Astrocyte of the spinal cord (primary cell): ENCODE data around the gene RNU6-9.
A peak's percentile ranks its signal among the peaks of the same experiment; 100 is the strongest.
"Not testable (repeated sequence)": the region's sequence is repeated elsewhere in the genome, so short reads cannot be mapped to it uniquely, and the experiment has no call there.

Experiments used
- DNase-seq: peaks from one replicate; pipeline ENCODE4 v3.0.0; 2011; ENCODE audit warnings: low read depth, low spot score
- H3K4me3 ChIP-seq: 2 replicates; pipeline ENCODE4 v1.5.1; 2011; ENCODE audit warnings: low read depth, mild to moderate bottlenecking, low read length, moderate library complexity
- in situ Hi-C: cut with HindIII; loops from 2 replicates; pipeline ENCODE4 v1.10.0; 2017; ENCODE audit warnings: low sequenced_read_pairs
- TF ChIP-seq, protein P1 (sequence below): IDR thresholded peaks from 2 replicates; pipeline ENCODE4 v1.5.1; 2012; ENCODE audit warnings: low read depth, mild to moderate bottlenecking, low read length, inconsistent platforms

Gene RNU6-9

DNA sequence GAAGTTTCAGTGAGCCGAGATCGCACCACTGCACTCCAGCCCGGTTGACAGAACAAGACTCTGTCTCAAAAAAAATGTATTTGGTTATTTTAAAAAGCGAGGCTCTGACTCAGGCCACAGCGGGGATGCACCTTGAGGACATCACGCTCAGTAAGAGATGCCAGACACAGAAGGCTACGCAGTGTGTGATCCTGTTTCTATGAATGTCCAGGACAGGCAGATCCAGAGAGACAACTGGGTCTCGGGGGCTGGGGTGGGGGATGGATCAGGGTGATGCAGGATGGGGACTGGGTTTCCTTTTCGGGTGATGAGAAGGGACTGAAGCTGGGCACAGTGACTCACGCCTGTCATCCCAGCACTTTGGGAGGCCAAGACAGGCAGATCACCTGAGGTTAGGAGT, 5.7 kb upstream of the RNU6-9 start:
- TF ChIP-seq, protein P1, sequence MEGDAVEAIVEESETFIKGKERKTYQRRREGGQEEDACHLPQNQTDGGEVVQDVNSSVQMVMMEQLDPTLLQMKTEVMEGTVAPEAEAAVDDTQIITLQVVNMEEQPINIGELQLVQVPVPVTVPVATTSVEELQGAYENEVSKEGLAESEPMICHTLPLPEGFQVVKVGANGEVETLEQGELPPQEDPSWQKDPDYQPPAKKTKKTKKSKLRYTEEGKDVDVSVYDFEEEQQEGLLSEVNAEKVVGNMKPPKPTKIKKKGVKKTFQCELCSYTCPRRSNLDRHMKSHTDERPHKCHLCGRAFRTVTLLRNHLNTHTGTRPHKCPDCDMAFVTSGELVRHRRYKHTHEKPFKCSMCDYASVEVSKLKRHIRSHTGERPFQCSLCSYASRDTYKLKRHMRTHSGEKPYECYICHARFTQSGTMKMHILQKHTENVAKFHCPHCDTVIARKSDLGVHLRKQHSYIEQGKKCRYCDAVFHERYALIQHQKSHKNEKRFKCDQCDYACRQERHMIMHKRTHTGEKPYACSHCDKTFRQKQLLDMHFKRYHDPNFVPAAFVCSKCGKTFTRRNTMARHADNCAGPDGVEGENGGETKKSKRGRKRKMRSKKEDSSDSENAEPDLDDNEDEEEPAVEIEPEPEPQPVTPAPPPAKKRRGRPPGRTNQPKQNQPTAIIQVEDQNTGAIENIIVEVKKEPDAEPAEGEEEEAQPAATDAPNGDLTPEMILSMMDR: no peak
- no peak for DNase-seq
- no peak overlapping the region for H3K4me3 ChIP-seq
- in situ Hi-C loops: no loop called here

DNA sequence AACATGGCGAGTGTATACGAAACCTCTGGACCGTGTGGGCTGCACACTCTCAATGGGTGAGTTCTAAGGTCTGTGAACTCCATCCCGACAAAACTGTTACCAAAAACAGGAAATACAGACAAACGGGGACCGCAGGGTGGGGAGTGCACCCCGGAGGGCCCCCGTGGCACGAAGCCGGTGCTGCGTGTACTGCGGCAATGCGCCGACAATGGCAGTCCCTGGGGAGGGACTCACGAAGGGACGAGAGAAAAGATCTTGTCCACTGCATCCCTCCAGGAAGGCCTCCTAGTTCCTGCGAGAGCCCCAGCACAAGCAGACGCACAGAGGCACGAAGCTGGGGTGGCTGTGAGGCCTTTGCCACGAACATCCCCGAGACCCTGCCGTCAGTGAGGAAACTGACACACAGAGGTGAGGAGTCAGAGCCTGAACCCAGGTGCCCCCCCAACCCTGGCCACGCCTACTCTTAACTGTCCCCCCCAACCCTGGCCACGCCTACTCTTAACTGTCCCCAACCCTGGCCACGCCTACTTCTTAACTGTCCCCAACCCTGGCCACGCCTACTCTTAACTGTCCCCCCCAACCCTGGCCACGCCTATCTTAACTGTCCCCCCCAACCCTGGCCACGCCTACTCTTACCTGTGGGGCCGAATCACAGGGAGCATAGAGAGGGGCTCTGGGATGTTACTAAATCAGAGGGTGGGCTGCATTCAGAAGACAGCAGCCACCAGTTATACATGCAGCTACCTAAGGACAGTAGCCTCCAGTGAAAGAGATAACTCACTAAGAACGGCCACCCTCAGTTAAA, 4.5 kb upstream of the RNU6-9 start:
- TF ChIP-seq, protein P1: no peak
- in situ Hi-C loops: no loop called here
- DNase-seq: no peak
- H3K4me3 ChIP-seq: no peak overlapping the region

DNA sequence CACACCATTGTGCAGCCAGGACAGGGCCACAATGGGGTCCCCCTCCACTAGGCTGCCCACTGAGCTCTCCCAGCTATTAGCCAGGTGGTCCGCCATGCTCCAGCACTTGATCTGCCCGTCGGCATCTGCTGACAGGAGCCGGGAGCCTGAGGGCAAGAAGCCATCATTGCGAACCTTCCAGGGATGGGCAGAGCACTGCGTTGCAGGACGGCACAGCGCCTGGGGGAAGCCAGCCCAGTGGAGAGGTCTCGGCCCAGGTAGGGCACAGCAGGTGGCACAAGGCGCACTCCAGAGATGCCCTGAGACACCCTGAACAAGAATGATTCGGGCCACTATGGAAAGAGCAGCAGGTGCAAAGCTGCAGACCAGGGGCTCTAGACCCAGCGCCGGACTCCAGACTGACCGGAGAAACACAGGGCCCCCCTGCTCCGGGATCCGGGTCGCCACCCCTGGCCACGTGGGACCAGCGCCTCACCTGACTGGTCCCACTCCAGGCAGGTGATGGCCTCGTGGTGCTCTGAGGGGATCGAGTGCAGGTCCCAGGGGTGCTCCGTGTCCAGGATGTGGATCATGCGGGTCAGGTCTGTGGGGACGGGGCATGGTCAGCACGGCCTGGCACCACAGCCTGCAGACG, 3.5 kb upstream of the RNU6-9 start:
- in situ Hi-C loops: no loop called here
- TF ChIP-seq, protein P1: no peak
- no peak overlapping the region for H3K4me3 ChIP-seq
- DNase-seq: no peak

DNA sequence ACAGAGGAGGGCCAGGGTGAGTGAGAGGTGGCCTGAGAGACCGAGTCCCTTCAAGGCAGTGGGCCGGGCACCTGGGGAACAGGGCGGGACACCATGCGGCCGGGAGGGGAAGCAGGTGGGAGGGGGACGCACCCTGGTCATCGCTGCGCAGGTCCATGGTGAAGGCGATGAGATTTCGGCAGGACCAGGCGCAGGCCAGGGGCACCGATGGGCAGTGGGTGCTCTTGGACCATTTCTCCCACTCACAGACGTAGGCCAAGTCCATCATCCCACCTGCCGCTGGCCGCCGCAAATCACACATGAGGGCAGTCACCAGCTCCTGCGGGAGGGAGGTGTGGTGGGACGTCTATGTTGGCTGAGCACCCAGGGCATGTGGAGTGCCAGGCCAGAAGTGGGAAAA, 2.5 kb upstream of the RNU6-9 start:
- in situ Hi-C loops: no loop called here
- no peak overlapping the region for H3K4me3 ChIP-seq
- no peak for DNase-seq
- TF ChIP-seq, protein P1: no peak

DNA sequence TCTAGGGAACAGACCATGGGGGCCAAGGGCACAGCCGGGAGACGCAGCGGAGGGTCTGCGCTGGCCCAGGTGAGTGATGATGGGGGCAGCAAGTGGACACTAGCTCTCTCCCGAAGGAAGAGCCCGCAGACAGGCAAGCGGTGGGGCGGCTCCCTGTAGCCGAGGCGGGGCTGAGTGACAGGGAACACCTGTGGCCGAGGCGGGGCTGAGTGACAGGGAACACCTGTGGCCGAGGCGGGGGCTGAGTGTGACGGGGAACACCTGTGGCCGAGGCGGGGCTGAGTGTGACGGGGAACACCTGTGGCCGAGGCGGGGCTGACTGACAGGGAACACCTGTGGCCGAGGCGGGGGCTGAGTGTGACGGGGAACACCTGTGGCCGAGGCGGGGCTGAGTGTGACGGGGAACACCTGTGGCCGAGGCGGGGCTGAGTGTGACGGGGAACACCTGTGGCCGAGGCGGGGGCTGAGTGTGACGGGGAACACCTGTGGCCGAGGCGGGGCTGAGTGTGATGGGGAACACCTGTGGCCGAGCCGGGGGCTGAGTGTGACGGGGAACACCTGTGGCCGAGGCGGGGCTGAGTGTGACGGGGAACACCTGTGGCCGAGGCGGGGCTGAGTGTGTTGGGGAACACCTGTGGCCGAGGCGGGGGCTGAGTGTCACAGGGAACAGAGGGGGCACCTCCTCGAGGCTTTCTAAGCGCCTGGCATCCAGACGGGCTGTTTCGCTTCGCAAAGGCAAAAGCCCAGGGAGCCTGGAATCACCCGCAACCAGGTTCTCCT, 1.7 kb upstream of the RNU6-9 start:
- in situ Hi-C loops, DNase-seq: not testable (repeated sequence)
- H3K4me3 ChIP-seq: peak overlapping the region; percentile 91

DNA sequence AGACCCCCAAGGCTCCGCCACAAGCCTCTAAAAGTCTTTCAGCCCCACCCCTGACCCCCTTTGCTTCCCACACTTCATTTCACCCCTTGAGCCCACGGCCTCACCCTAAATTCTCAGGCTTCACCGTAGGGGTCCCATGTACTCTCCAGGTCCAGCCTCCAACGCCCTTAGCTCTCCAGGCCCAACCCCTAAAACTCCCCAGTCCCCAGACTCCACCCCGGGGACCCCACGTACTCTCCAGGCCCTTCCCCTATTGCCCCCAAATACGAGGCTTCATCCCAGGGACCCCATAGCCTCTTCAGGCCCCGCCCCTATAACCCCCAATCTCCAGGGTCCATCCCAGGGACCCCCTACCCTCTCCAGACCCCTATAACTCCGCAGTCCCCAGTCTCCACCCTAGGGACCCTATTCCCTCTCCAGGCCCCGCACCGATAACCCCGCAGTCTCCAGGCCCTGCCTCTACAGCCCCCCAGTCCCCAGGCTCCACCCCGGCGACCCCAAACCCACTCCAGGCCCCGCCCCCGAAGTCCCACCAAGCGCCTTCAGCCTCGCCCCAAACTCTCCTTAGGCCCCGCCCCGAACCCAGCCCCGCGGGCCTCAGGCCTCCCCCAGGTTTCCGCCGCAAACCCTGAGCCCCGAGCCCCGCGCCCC, 916 bp upstream of the RNU6-9 start:
- peak overlapping the region; percentile 91 for H3K4me3 ChIP-seq
- DNase-seq: no peak
- TF ChIP-seq, protein P1: no peak
- in situ Hi-C loops: no loop called here
